ENCODE results near the gene CD36.

CD36 gene

GRCh38 chr7:80637911-80638765 is at the start of gene CD36:
TSS of gene CD36 (plus strand) at chr7:80638642. CDS start at chr7:80646741, 8,099 bp downstream.
- H3K9me3 ChIP-seq, result no peaks in the 10 kb centered on the region
- H3K27me3 ChIP-seq, result no peaks in the 10 kb centered on the region
- H3K4me3 ChIP-seq (ENCODE audit: low read depth in 1 of 2, low read length in 1 of 2), result no peak within 1 kb of the TSS
- no peaks in the 10 kb centered on the region for H3K36me3 ChIP-seq
- peak within 1 kb of the TSS; percentile 16 for H3K27ac ChIP-seq
- no peak for TF ChIP-seq CTCF (IDR thresholded peaks at IDR 0.05)
- H3K4me1 ChIP-seq (ENCODE audit: control insufficient read depth in 1 of 2, insufficient read depth in 1 of 2, low read depth in 1 of 2, low read length in 1 of 2), result peaks cover 49 to 55% of the 10 kb centered on the region in 2 experiments

GRCh38 chr7:80589631-80590030 is 48.8 kb upstream of the CD36 start:
- Histone ChIP-seq H3K27ac (no peak overlapping the region), H3K27me3 (no peaks in the 10 kb centered on the region), H3K4me3 (ENCODE audit: low read depth in 1 of 2, low read length in 1 of 2) (no peak overlapping the region), H3K9me3 (no peaks in the 10 kb centered on the region), H3K36me3 (no peaks in the 10 kb centered on the region), H3K4me1 (ENCODE audit: control insufficient read depth in 1 of 2, insufficient read depth in 1 of 2, low read depth in 1 of 2, low read length in 1 of 2) (no peaks in the 10 kb centered on the region)
- no peak for TF ChIP-seq CTCF (IDR thresholded peaks at IDR 0.05)

GRCh38 chr7:80591654-80592053 is 46.8 kb upstream of the CD36 start:
- Histone ChIP-seq H3K27me3 (no peaks in the 10 kb centered on the region), H3K27ac (no peak overlapping the region), H3K4me1 (ENCODE audit: control insufficient read depth in 1 of 2, insufficient read depth in 1 of 2, low read depth in 1 of 2, low read length in 1 of 2) (no peaks in the 10 kb centered on the region), H3K9me3 (no peaks in the 10 kb centered on the region), H3K36me3 (no peaks in the 10 kb centered on the region), H3K4me3 (ENCODE audit: low read depth in 1 of 2, low read length in 1 of 2) (no peak overlapping the region)
- TF ChIP-seq CTCF (IDR thresholded peaks at IDR 0.05), result no peak

GRCh38 chr7:80593869-80594586 is 44.4 kb upstream of the CD36 start:
- no peaks in the 10 kb centered on the region for H3K9me3 ChIP-seq
- H3K36me3 ChIP-seq, result no peaks in the 10 kb centered on the region
- H3K4me3 ChIP-seq (ENCODE audit: low read depth in 1 of 2, low read length in 1 of 2), result no peak overlapping the region
- H3K4me1 ChIP-seq (ENCODE audit: control insufficient read depth in 1 of 2, insufficient read depth in 1 of 2, low read depth in 1 of 2, low read length in 1 of 2), result no peaks in the 10 kb centered on the region
- TF ChIP-seq CTCF (IDR thresholded peaks at IDR 0.05), result no peak
- no peaks in the 10 kb centered on the region for H3K27me3 ChIP-seq
- no peak overlapping the region for H3K27ac ChIP-seq

GRCh38 chr7:80596933-80597517 is 41.4 kb upstream of the CD36 start:
- H3K27ac ChIP-seq, result no peak overlapping the region
- H3K4me1 ChIP-seq (ENCODE audit: control insufficient read depth in 1 of 2, insufficient read depth in 1 of 2, low read depth in 1 of 2, low read length in 1 of 2), result no peaks in the 10 kb centered on the region
- no peak overlapping the region for H3K4me3 ChIP-seq (ENCODE audit: low read depth in 1 of 2, low read length in 1 of 2)
- H3K9me3 ChIP-seq, result no peaks in the 10 kb centered on the region
- TF ChIP-seq CTCF (IDR thresholded peaks at IDR 0.05), result no peak
- no peaks in the 10 kb centered on the region for H3K27me3 ChIP-seq
- H3K36me3 ChIP-seq, result no peaks in the 10 kb centered on the region
